ENCODE results near the gene OLFM1. TPM values are rescaled to one million over a fixed set of nuclear protein-coding genes. Genes with fewer than 3 reads are reported as not detected.

OLFM1 gene
- total RNA-seq, 1 donor from 2014 or later: 26.0 TPM

GRCh38 chr9:135136991-135137832 is 49.7 kb downstream of the OLFM1 start:
- no peaks in the 10 kb centered on the region for H3K36me3 ChIP-seq
- no peak for TF ChIP-seq CTCF (IDR thresholded peaks at IDR 0.05)
- H3K4me3 ChIP-seq: no peak overlapping the region
- no peak for ATAC-seq
- H3K27me3 ChIP-seq: peaks cover 13% of the 10 kb centered on the region
- no peak for DNase-seq
- H3K9me3 ChIP-seq: no peaks in the 10 kb centered on the region
- no peaks in the 10 kb centered on the region for H3K4me1 ChIP-seq
- no peak overlapping the region for H3K27ac ChIP-seq
- intact Hi-C loops (cut with DNase I): no loop called here

GRCh38 chr9:135138078-135138855 is 50.8 kb downstream of the OLFM1 start:
- no peak for TF ChIP-seq CTCF (IDR thresholded peaks at IDR 0.05)
- intact Hi-C loops (cut with DNase I): no loop called here
- Histone ChIP-seq H3K27ac (no peak overlapping the region), H3K27me3 (peaks cover 13% of the 10 kb centered on the region), H3K36me3 (no peaks in the 10 kb centered on the region), H3K4me3 (no peak overlapping the region), H3K4me1 (no peaks in the 10 kb centered on the region), H3K9me3 (no peaks in the 10 kb centered on the region)
- ATAC-seq (no peak), DNase-seq (peak; percentile 54)

GRCh38 chr9:135139366-135139959 is 52.0 kb downstream of the OLFM1 start:
- H3K9me3 ChIP-seq: no peaks in the 10 kb centered on the region
- DNase-seq: no peak
- ATAC-seq: no peak
- no peaks in the 10 kb centered on the region for H3K36me3 ChIP-seq
- peaks cover 13% of the 10 kb centered on the region for H3K27me3 ChIP-seq
- no peak overlapping the region for H3K27ac ChIP-seq
- intact Hi-C loops (cut with DNase I): no loop called here
- no peak for TF ChIP-seq CTCF (IDR thresholded peaks at IDR 0.05)
- H3K4me1 ChIP-seq: no peaks in the 10 kb centered on the region
- H3K4me3 ChIP-seq: no peak overlapping the region

GRCh38 chr9:135141183-135141774 is 53.8 kb downstream of the OLFM1 start:
- no peak overlapping the region for H3K4me3 ChIP-seq
- no peaks in the 10 kb centered on the region for H3K9me3 ChIP-seq
- no peaks in the 10 kb centered on the region for H3K4me1 ChIP-seq
- DNase-seq (no peak), ATAC-seq (no peak)
- peaks cover 13% of the 10 kb centered on the region for H3K27me3 ChIP-seq
- no peaks in the 10 kb centered on the region for H3K36me3 ChIP-seq
- H3K27ac ChIP-seq: no peak overlapping the region
- intact Hi-C loops (cut with DNase I): no loop called here
- TF ChIP-seq CTCF (IDR thresholded peaks at IDR 0.05): no peak

GRCh38 chr9:135144581-135145170 is 57.2 kb downstream of the OLFM1 start:
- Histone ChIP-seq H3K4me1 (no peaks in the 10 kb centered on the region), H3K27ac (no peak overlapping the region), H3K9me3 (no peaks in the 10 kb centered on the region), H3K36me3 (no peaks in the 10 kb centered on the region), H3K4me3 (no peak overlapping the region), H3K27me3 (peaks cover 9% of the 10 kb centered on the region)
- no peak for ATAC-seq
- TF ChIP-seq CTCF (IDR thresholded peaks at IDR 0.05): no peak
- intact Hi-C loops (cut with DNase I): no loop called here
- DNase-seq: peak; percentile 58
